Thyroid gland (tissue), 4 donors: ENCODE measurements around the gene HOXB2. TPM values are rescaled to one million over a fixed set of nuclear protein-coding genes. Genes with fewer than 3 reads are reported as not detected.

Source experiments
- DNase-seq, 2 donors: peaks; one replicate each; pipeline ENCODE4 v3.0.0-alpha.2; 2019
- H3K27ac ChIP-seq, 3 donors: fragments of 200-600 bp; sonication (generic); 1 replicate in 2 of 3; 2 replicates in 1 of 3; pipeline ENCODE4 v1.5.1; 2016 to 2019; ENCODE audit warnings: mild to moderate bottlenecking in 1 of 3, moderate library complexity in 1 of 3
- H3K27me3 ChIP-seq: fragments of 200-600 bp; sonication (generic); one replicate; pipeline ENCODE4 v1.5.1; 2019
- H3K36me3 ChIP-seq, 2 donors: fragments of 200-600 bp; sonication (generic); one replicate each; pipeline ENCODE4 v1.5.1; 2016 to 2019
- H3K4me1 ChIP-seq, 2 donors: fragments of 200-600 bp; sonication (generic); one replicate each; pipeline ENCODE4 v1.5.1; 2017 to 2019
- H3K4me3 ChIP-seq, 3 donors: fragments of 200-600 bp; sonication (generic); replicated peaks in 1 of 3; 1 replicate in 2 of 3; 2 replicates in 1 of 3; pipeline ENCODE4 v1.5.1; 2016; ENCODE audit warnings: mild to moderate bottlenecking in 1 of 3
- H3K9me3 ChIP-seq: fragments of 200-600 bp; sonication (generic); one replicate; pipeline ENCODE4 v1.5.1; 2017
- CTCF ChIP-seq, 6 experiments: fragments of 200-600 bp in 3 of 6; fragments of 450-650 bp in 3 of 6; sonication (generic) in 3 of 6; IDR thresholded peaks; one replicate each; pipeline ENCODE4 v1.5.1; 2016 to 2019; ENCODE audit warnings: antibody characterized with exemption in 6 of 6, mild to moderate bottlenecking in 2 of 6, inconsistent platforms in 1 of 6, moderate library complexity in 1 of 6
- POLR2A ChIP-seq, 2 donors: fragments of 450-650 bp; IDR thresholded peaks; one replicate each; pipeline ENCODE4 v1.6.1; 2017; ENCODE audit warnings: antibody characterized with exemption in 2 of 2, mild to moderate bottlenecking in 2 of 2, moderate library complexity in 1 of 2
- WGBS, 2 donors: methylation state at CpG; one replicate each; pipeline ENCODE4 v1.1.5; 2017; 5-methylcytosine and 5-hydroxymethylcytosine counted together
- intact Hi-C: fragments of 100-400 bp; cut with DNase I; formaldehyde crosslinking; loops from one replicate; pipeline ENCODE4 v1.15.1; 2023
- total RNA-seq, 4 donors: library from RNA; depleted of rRNA; stranded (reverse); fragments of >200 nt; gene quantifications; one replicate each; pipeline ENCODE4 v1.2.3, GENCODE V29; 2016

Gene HOXB2
- total RNA-seq, 4 donors from 2014 or later = 2.6 to 9.4 (median 5.2) TPM

- DNase-seq = no peak
- H3K4me3 ChIP-seq = no peak overlapping the region
- H3K27me3 ChIP-seq = peaks cover 11% of the 10 kb centered on the region
- intact Hi-C loops = no loop called here
- no peak for TF ChIP-seq POLR2A (IDR thresholded peaks at IDR 0.05)
- no peak for TF ChIP-seq CTCF (IDR thresholded peaks at IDR 0.05)
- H3K4me1 ChIP-seq = no peaks in the 10 kb centered on the region
- WGBS, 2 donors = 68 to 76% methylated on average over 6 of the region's 6 CpGs
- H3K36me3 ChIP-seq = no peaks in the 10 kb centered on the region
- H3K27ac ChIP-seq = no peak overlapping the region
- no peaks in the 10 kb centered on the region for H3K9me3 ChIP-seq
These were observed 21.9 kb downstream of the HOXB2 start for GRCh38 chr17:48523010-48523409.

GRCh38 chr17:48522031-48522653 lies 22.8 kb downstream of the HOXB2 start:
- no peaks in the 10 kb centered on the region for H3K4me1 ChIP-seq
- intact Hi-C loops = no loop called here
- no peaks in the 10 kb centered on the region for H3K9me3 ChIP-seq
- TF ChIP-seq POLR2A (IDR thresholded peaks at IDR 0.05) (no peak), CTCF (IDR thresholded peaks at IDR 0.05) (no peak)
- no peak overlapping the region for H3K27ac ChIP-seq
- no peak overlapping the region for H3K4me3 ChIP-seq
- no peaks in the 10 kb centered on the region for H3K36me3 ChIP-seq
- H3K27me3 ChIP-seq = peaks cover 6% of the 10 kb centered on the region
- DNase-seq = no peak
- 30 to 39% methylated on average over 8 of the region's 8 CpGs for WGBS, 2 donors

- intact Hi-C loops = no loop called here
- Histone ChIP-seq H3K9me3 (no peaks in the 10 kb centered on the region), H3K4me3 (no peak overlapping the region), H3K4me1 (no peaks in the 10 kb centered on the region), H3K27ac (no peak overlapping the region), H3K36me3 (no peaks in the 10 kb centered on the region), H3K27me3 (no peaks in the 10 kb centered on the region)
- WGBS, 2 donors = 71 to 75% methylated on average over 1 of the region's 1 CpG
- no peak for DNase-seq
- no peak for TF ChIP-seq CTCF (IDR thresholded peaks at IDR 0.05)
- TF ChIP-seq POLR2A (IDR thresholded peaks at IDR 0.05) = no peak
These were observed 24.3 kb downstream of the HOXB2 start for GRCh38 chr17:48520631-48521079.

- intact Hi-C loops = no loop called here
- Histone ChIP-seq H3K4me3 (no peak overlapping the region), H3K27ac (no peak overlapping the region), H3K27me3 (no peaks in the 10 kb centered on the region), H3K36me3 (no peaks in the 10 kb centered on the region), H3K9me3 (no peaks in the 10 kb centered on the region), H3K4me1 (no peaks in the 10 kb centered on the region)
- WGBS, 2 donors = 88 to 92% methylated on average over 5 of the region's 5 CpGs
- DNase-seq = no peak
- TF ChIP-seq POLR2A (IDR thresholded peaks at IDR 0.05) (no peak), CTCF (IDR thresholded peaks at IDR 0.05) (no peak)
These were observed 25.5 kb downstream of the HOXB2 start for GRCh38 chr17:48519427-48519826.

GRCh38 chr17:48517478-48517877 lies 27.4 kb downstream of the HOXB2 start:
- Histone ChIP-seq H3K27me3 (no peaks in the 10 kb centered on the region), H3K4me3 (no peak overlapping the region), H3K36me3 (no peaks in the 10 kb centered on the region), H3K4me1 (no peaks in the 10 kb centered on the region), H3K9me3 (no peaks in the 10 kb centered on the region), H3K27ac (no peak overlapping the region)
- DNase-seq = no peak
- intact Hi-C loops = no loop called here
- 25 to 35% methylated on average over 3 of the region's 3 CpGs for WGBS, 2 donors
- TF ChIP-seq CTCF (IDR thresholded peaks at IDR 0.05) (no peak), POLR2A (IDR thresholded peaks at IDR 0.05) (no peak)
